ENCODE data around the gene UGT8. TPM values are rescaled to one million over a fixed set of nuclear protein-coding genes. Genes with fewer than 3 reads are reported as not detected.

The UGT8 gene
- total and polyA plus RNA-seq, 4 donors, result 87.3 to 319 (median 194) TPM

- H3K9me3 ChIP-seq (ENCODE audit: control insufficient read depth, insufficient read depth, low read length), result no peaks in the 10 kb centered on the region
- peak in 1 of 6 donors; percentile 28 for DNase-seq (ENCODE audit: low read depth in 4 of 6, low spot score in 6 of 6)
- no peak overlapping the region for H3K27ac ChIP-seq (ENCODE audit: low read depth, low read length)
- WGBS (ENCODE audit: insufficient coverage), result no CpG with 5 or more reads among the region's 5 CpGs
- H3K4me1 ChIP-seq (ENCODE audit: control insufficient read depth, insufficient read depth, low read length), result no peaks in the 10 kb centered on the region
- no peaks in the 10 kb centered on the region for H3K27me3 ChIP-seq (ENCODE audit: control insufficient read depth, insufficient read depth, low read length)
- H3K4me3 ChIP-seq (ENCODE audit: low read depth, low read length), result no peak overlapping the region
- no peaks in the 10 kb centered on the region for H3K36me3 ChIP-seq (ENCODE audit: control insufficient read depth, insufficient read depth, low read length)
These were observed 102.9 kb downstream of the UGT8 start for GRCh38 chr4:114701491-114701890.

- H3K4me1 ChIP-seq (ENCODE audit: control insufficient read depth, insufficient read depth, low read length), result no peaks in the 10 kb centered on the region
- no peak overlapping the region for H3K4me3 ChIP-seq (ENCODE audit: low read depth, low read length)
- no peak overlapping the region for H3K27ac ChIP-seq (ENCODE audit: low read depth, low read length)
- H3K27me3 ChIP-seq (ENCODE audit: control insufficient read depth, insufficient read depth, low read length), result no peaks in the 10 kb centered on the region
- no peak for DNase-seq (ENCODE audit: low read depth in 4 of 6, low spot score in 6 of 6)
- no peaks in the 10 kb centered on the region for H3K36me3 ChIP-seq (ENCODE audit: control insufficient read depth, insufficient read depth, low read length)
- no peaks in the 10 kb centered on the region for H3K9me3 ChIP-seq (ENCODE audit: control insufficient read depth, insufficient read depth, low read length)
These were observed 118.8 kb downstream of the UGT8 start for GRCh38 chr4:114717432-114717831.

- DNase-seq (ENCODE audit: low read depth in 4 of 6, low spot score in 6 of 6), result no peak
- no peak overlapping the region for H3K27ac ChIP-seq (ENCODE audit: low read depth, low read length)
- H3K36me3 ChIP-seq (ENCODE audit: control insufficient read depth, insufficient read depth, low read length), result no peaks in the 10 kb centered on the region
- no peaks in the 10 kb centered on the region for H3K27me3 ChIP-seq (ENCODE audit: control insufficient read depth, insufficient read depth, low read length)
- H3K9me3 ChIP-seq (ENCODE audit: control insufficient read depth, insufficient read depth, low read length), result no peaks in the 10 kb centered on the region
- no peak overlapping the region for H3K4me3 ChIP-seq (ENCODE audit: low read depth, low read length)
- no peaks in the 10 kb centered on the region for H3K4me1 ChIP-seq (ENCODE audit: control insufficient read depth, insufficient read depth, low read length)
- WGBS (ENCODE audit: insufficient coverage), result 65% methylated on average over 6 of the region's 6 CpGs
These were observed 126.5 kb downstream of the UGT8 start for GRCh38 chr4:114725066-114725465.

- H3K4me1 ChIP-seq (ENCODE audit: control insufficient read depth, insufficient read depth, low read length), result no peaks in the 10 kb centered on the region
- no peak overlapping the region for H3K27ac ChIP-seq (ENCODE audit: low read depth, low read length)
- peak in 1 of 6 donors; percentile 11 for DNase-seq (ENCODE audit: low read depth in 4 of 6, low spot score in 6 of 6)
- WGBS (ENCODE audit: insufficient coverage), result no CpG with 5 or more reads among the region's 1 CpG
- H3K4me3 ChIP-seq (ENCODE audit: low read depth, low read length), result no peak overlapping the region
- no peaks in the 10 kb centered on the region for H3K36me3 ChIP-seq (ENCODE audit: control insufficient read depth, insufficient read depth, low read length)
- no peaks in the 10 kb centered on the region for H3K27me3 ChIP-seq (ENCODE audit: control insufficient read depth, insufficient read depth, low read length)
- no peaks in the 10 kb centered on the region for H3K9me3 ChIP-seq (ENCODE audit: control insufficient read depth, insufficient read depth, low read length)
These were observed 128.9 kb downstream of the UGT8 start for GRCh38 chr4:114727461-114727860.

Small RNA genes lying within 50 kb of the gene (small RNA-seq; reads per million reads assigned to genes)
- gene MIR577 (ENCODE audit: low replicate concordance), result 236 reads per million, percentile 99 among the genes with 10 or more reads in this experiment
